ENCODE results near the gene KIF1C.
"Not testable (repeated sequence)": the region's sequence is repeated elsewhere in the genome, so short reads cannot be mapped to it uniquely, and the experiment has no call there.

Gene KIF1C

GRCh38 chr17:5050278-5050677 lies 52.5 kb downstream of the KIF1C start:
- Histone ChIP-seq H3K4me1 (ENCODE audit: control insufficient read depth in 1 of 2, insufficient read depth in 2 of 2, low read length in 2 of 2) (peaks cover 5 to 11% of the 10 kb centered on the region in 2 donors), H3K4me3 (ENCODE audit: low read depth in 1 of 2, low read length in 2 of 2) (no peak overlapping the region), H3K27me3 (ENCODE audit: low read depth, low read length) (no peaks in the 10 kb centered on the region), H3K9me3 (ENCODE audit: control insufficient read depth in 1 of 2, low read length in 2 of 2) (no peaks in the 10 kb centered on the region), H3K36me3 (ENCODE audit: control insufficient read depth in 1 of 2, insufficient read depth in 2 of 2, low read length in 2 of 2) (no peaks in the 10 kb centered on the region), H3K27ac (ENCODE audit: low read length) (no peak overlapping the region)

GRCh38 chr17:5055543-5055942 lies 57.8 kb downstream of the KIF1C start:
- Histone ChIP-seq H3K27me3 (ENCODE audit: low read depth, low read length) (no peaks in the 10 kb centered on the region), H3K4me3 (ENCODE audit: low read depth in 1 of 2, low read length in 2 of 2) (no peak overlapping the region), H3K4me1 (ENCODE audit: control insufficient read depth in 1 of 2, insufficient read depth in 2 of 2, low read length in 2 of 2) (no peaks in the 10 kb centered on the region), H3K36me3 (ENCODE audit: control insufficient read depth in 1 of 2, insufficient read depth in 2 of 2, low read length in 2 of 2) (no peaks in the 10 kb centered on the region), H3K27ac (ENCODE audit: low read length) (no peak overlapping the region), H3K9me3 (ENCODE audit: control insufficient read depth in 1 of 2, low read length in 2 of 2) (no peaks in the 10 kb centered on the region)

GRCh38 chr17:5065227-5065744 lies 67.5 kb downstream of the KIF1C start:
- no peaks in the 10 kb centered on the region for H3K4me1 ChIP-seq (ENCODE audit: control insufficient read depth in 1 of 2, insufficient read depth in 2 of 2, low read length in 2 of 2)
- no peaks in the 10 kb centered on the region for H3K9me3 ChIP-seq (ENCODE audit: control insufficient read depth in 1 of 2, low read length in 2 of 2)
- H3K27me3 ChIP-seq (ENCODE audit: low read depth, low read length) = no peaks in the 10 kb centered on the region
- H3K36me3 ChIP-seq (ENCODE audit: control insufficient read depth in 1 of 2, insufficient read depth in 2 of 2, low read length in 2 of 2) = no peaks in the 10 kb centered on the region
- no peak overlapping the region for H3K4me3 ChIP-seq (ENCODE audit: low read depth in 1 of 2, low read length in 2 of 2)
- no peak overlapping the region for H3K27ac ChIP-seq (ENCODE audit: low read length)

- Histone ChIP-seq H3K4me3 (ENCODE audit: low read depth in 1 of 2, low read length in 2 of 2) (no peak overlapping the region), H3K36me3 (ENCODE audit: control insufficient read depth in 1 of 2, insufficient read depth in 2 of 2, low read length in 2 of 2) (no peaks in the 10 kb centered on the region), H3K4me1 (ENCODE audit: control insufficient read depth in 1 of 2, insufficient read depth in 2 of 2, low read length in 2 of 2) (no peaks in the 10 kb centered on the region), H3K9me3 (ENCODE audit: control insufficient read depth in 1 of 2, low read length in 2 of 2) (no peaks in the 10 kb centered on the region), H3K27me3 (ENCODE audit: low read depth, low read length) (no peaks in the 10 kb centered on the region), H3K27ac (ENCODE audit: low read length) (no peak overlapping the region)
Measured at GRCh38 chr17:5068236-5068635, 70.5 kb downstream of the KIF1C start.

- Histone ChIP-seq H3K27ac (ENCODE audit: low read length) (no peak overlapping the region), H3K4me1 (ENCODE audit: control insufficient read depth in 1 of 2, insufficient read depth in 2 of 2, low read length in 2 of 2) (no peaks in the 10 kb centered on the region), H3K36me3 (ENCODE audit: control insufficient read depth in 1 of 2, insufficient read depth in 2 of 2, low read length in 2 of 2) (no peaks in the 10 kb centered on the region), H3K9me3 (ENCODE audit: control insufficient read depth in 1 of 2, low read length in 2 of 2) (no peaks in the 10 kb centered on the region), H3K4me3 (ENCODE audit: low read depth in 1 of 2, low read length in 2 of 2) (no peak overlapping the region), H3K27me3 (ENCODE audit: low read depth, low read length) (no peaks in the 10 kb centered on the region)
Measured at GRCh38 chr17:5069724-5070123, 72.0 kb downstream of the KIF1C start.

GRCh38 chr17:5075472-5075871 lies 77.7 kb downstream of the KIF1C start:
- not testable (repeated sequence) for H3K9me3 ChIP-seq (ENCODE audit: control insufficient read depth in 1 of 2, low read length in 2 of 2); H3K36me3 ChIP-seq (ENCODE audit: control insufficient read depth in 1 of 2, insufficient read depth in 2 of 2, low read length in 2 of 2); H3K27me3 ChIP-seq (ENCODE audit: low read depth, low read length); H3K4me3 ChIP-seq (ENCODE audit: low read depth in 1 of 2, low read length in 2 of 2); H3K27ac ChIP-seq (ENCODE audit: low read length)
- peaks cover 9 to 18% of the 10 kb centered on the region in 2 donors for H3K4me1 ChIP-seq (ENCODE audit: control insufficient read depth in 1 of 2, insufficient read depth in 2 of 2, low read length in 2 of 2)

- H3K36me3 ChIP-seq (ENCODE audit: control insufficient read depth in 1 of 2, insufficient read depth in 2 of 2, low read length in 2 of 2); H3K27ac ChIP-seq (ENCODE audit: low read length): not testable (repeated sequence)
- H3K4me3 ChIP-seq (ENCODE audit: low read depth in 1 of 2, low read length in 2 of 2) = peak overlapping the region; percentile 87 to 96
Measured at GRCh38 chr17:5077275-5077674, 79.5 kb downstream of the KIF1C start.

GRCh38 chr17:5077781-5078105 lies 80.0 kb downstream of the KIF1C start:
- H3K27ac ChIP-seq (ENCODE audit: low read length) = peak overlapping the region; percentile 80
- H3K27me3 ChIP-seq (ENCODE audit: low read depth, low read length) = no peaks in the 10 kb centered on the region
- peaks cover 0 to 14% of the 10 kb centered on the region in 2 donors for H3K36me3 ChIP-seq (ENCODE audit: control insufficient read depth in 1 of 2, insufficient read depth in 2 of 2, low read length in 2 of 2)
- peak overlapping the region; percentile 87 to 96 for H3K4me3 ChIP-seq (ENCODE audit: low read depth in 1 of 2, low read length in 2 of 2)
- H3K4me1 ChIP-seq (ENCODE audit: control insufficient read depth in 1 of 2, insufficient read depth in 2 of 2, low read length in 2 of 2) = peaks cover 9 to 21% of the 10 kb centered on the region in 2 donors
- H3K9me3 ChIP-seq (ENCODE audit: control insufficient read depth in 1 of 2, low read length in 2 of 2) = peaks cover 0 to 1% of the 10 kb centered on the region in 2 donors

More at GRCh38 chr17:5077275-5077674, 79.5 kb downstream of the KIF1C start:
- H3K27me3 ChIP-seq (ENCODE audit: low read depth, low read length); H3K9me3 ChIP-seq (ENCODE audit: control insufficient read depth in 1 of 2, low read length in 2 of 2): not testable (repeated sequence)
- H3K4me1 ChIP-seq (ENCODE audit: control insufficient read depth in 1 of 2, insufficient read depth in 2 of 2, low read length in 2 of 2) = peaks cover 9 to 21% of the 10 kb centered on the region in 2 donors

Data from muscle layer of duodenum (tissue), 2 donors.